ENCODE results near the gene SLC34A3. TPM values are rescaled to one million over a fixed set of nuclear protein-coding genes. Genes with fewer than 3 reads are reported as not detected.

Gene SLC34A3
- total RNA-seq, 1 donor: not detected

- Histone ChIP-seq H3K4me2 (ENCODE audit: insufficient read depth, low read length) (peak overlapping the region; percentile 18), H3K4me3 (ENCODE audit: insufficient read depth, low read length) (peak overlapping the region; percentile 40)
- DNase-seq (ENCODE audit: insufficient read length, low spot score, missing footprints): peak; percentile 93
Observed at GRCh38 chr9:137280474-137281344, 50.0 kb downstream of the SLC34A3 start.

DNA sequence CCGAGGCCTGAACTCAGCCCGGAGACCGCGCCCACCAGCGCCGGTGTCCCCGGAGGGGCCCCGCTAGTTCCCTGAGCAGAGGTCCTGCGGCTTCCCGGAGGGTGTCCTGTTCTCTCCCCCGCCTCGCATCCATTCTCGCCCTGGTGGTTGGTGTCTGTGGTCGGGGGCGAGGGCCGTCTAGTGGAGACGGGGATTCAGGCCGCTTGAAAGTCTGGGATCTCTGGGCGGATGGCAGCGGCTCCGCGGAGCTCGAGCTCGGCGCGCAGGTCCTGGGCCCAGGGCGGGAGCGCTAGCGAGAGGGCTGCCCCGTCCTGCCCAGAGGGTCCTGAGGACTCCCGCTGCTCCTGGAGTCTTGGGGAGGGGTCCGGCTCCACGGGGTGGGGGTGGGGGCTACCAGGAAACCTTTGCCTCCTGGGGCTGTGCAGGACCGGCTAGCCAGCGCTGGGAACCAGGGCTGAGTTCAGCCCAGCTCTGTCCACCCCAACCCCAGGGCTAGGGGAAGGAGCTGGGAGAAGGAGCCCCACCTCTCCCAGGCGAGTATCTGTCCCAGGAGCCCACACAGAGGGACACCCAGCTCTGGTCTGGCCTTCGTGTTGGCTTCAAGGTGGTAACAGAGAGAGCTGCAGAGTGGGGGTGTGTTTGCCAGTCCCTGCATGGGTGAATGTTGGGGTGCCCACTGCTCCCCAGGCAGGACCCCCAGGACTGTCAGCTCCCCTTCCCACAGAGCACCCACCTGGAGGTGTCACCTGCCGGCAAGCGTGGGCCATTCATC lies 50.8 kb downstream of the SLC34A3 start:
- TF ChIP-seq, protein P1, sequence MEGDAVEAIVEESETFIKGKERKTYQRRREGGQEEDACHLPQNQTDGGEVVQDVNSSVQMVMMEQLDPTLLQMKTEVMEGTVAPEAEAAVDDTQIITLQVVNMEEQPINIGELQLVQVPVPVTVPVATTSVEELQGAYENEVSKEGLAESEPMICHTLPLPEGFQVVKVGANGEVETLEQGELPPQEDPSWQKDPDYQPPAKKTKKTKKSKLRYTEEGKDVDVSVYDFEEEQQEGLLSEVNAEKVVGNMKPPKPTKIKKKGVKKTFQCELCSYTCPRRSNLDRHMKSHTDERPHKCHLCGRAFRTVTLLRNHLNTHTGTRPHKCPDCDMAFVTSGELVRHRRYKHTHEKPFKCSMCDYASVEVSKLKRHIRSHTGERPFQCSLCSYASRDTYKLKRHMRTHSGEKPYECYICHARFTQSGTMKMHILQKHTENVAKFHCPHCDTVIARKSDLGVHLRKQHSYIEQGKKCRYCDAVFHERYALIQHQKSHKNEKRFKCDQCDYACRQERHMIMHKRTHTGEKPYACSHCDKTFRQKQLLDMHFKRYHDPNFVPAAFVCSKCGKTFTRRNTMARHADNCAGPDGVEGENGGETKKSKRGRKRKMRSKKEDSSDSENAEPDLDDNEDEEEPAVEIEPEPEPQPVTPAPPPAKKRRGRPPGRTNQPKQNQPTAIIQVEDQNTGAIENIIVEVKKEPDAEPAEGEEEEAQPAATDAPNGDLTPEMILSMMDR (IDR thresholded peaks at IDR 0.05; ENCODE audit: extremely low read depth, low read depth, low read length): no peak
- Histone ChIP-seq H4K20me1 (ENCODE audit: insufficient read depth, low read length) (no peaks in the 10 kb centered on the region), H2AFZ (ENCODE audit: low read length) (no peak overlapping the region), H3K36me3 (ENCODE audit: insufficient read depth, low read length) (peaks cover 4% of the 10 kb centered on the region), H3K27me3 (ENCODE audit: insufficient read depth, low read length) (no peaks in the 10 kb centered on the region), H3K4me3 (ENCODE audit: insufficient read depth, low read length) (no peak overlapping the region), H3K27ac (ENCODE audit: low read depth, low read length) (no peak overlapping the region), H3K79me2 (ENCODE audit: insufficient read depth, low read length) (peaks cover 16% of the 10 kb centered on the region), H3K9me3 (ENCODE audit: low read depth, low read length) (no peaks in the 10 kb centered on the region), H3K4me2 (ENCODE audit: insufficient read depth, low read length) (peak overlapping the region; percentile 18), H3K4me1 (ENCODE audit: insufficient read depth, low read length) (peaks cover 13% of the 10 kb centered on the region)
- peak; percentile 70 for DNase-seq (ENCODE audit: insufficient read length, low spot score, missing footprints)

More at GRCh38 chr9:137280474-137281344, 50.0 kb downstream of the SLC34A3 start:
- TF ChIP-seq, protein P1 (IDR thresholded peaks at IDR 0.05; ENCODE audit: extremely low read depth, low read depth, low read length): no peak
- H3K27ac ChIP-seq (ENCODE audit: low read depth, low read length): no peak overlapping the region
- no peaks in the 10 kb centered on the region for H3K27me3 ChIP-seq (ENCODE audit: insufficient read depth, low read length)
- peaks cover 16% of the 10 kb centered on the region for H3K79me2 ChIP-seq (ENCODE audit: insufficient read depth, low read length)
- H3K4me1 ChIP-seq (ENCODE audit: insufficient read depth, low read length): peaks cover 16% of the 10 kb centered on the region
- H2AFZ ChIP-seq (ENCODE audit: low read length): no peak overlapping the region
- no peaks in the 10 kb centered on the region for H3K9me3 ChIP-seq (ENCODE audit: low read depth, low read length)
- H3K36me3 ChIP-seq (ENCODE audit: insufficient read depth, low read length): peaks cover 4% of the 10 kb centered on the region
- no peaks in the 10 kb centered on the region for H4K20me1 ChIP-seq (ENCODE audit: insufficient read depth, low read length)

Other genes with a start within 250 kb of the SLC34A3 start
- gene LCNL1, start 247.9 kb upstream of the SLC34A3 start, total RNA-seq: 4.4 and 5.4 TPM in 2 replicates
- gene PAXX, start 238.5 kb upstream of the SLC34A3 start, total RNA-seq: 13.3 and 16.6 TPM in 2 replicates
- 1.5 and 2.5 TPM in 2 replicates for gene CLIC3, start 234.3 kb upstream of the SLC34A3 start, total RNA-seq
- gene ABCA2, start 202.7 kb upstream of the SLC34A3 start, total RNA-seq: 19.4 and 20.3 TPM in 2 replicates
- gene FUT7, start 198.8 kb upstream of the SLC34A3 start, total RNA-seq: not detected in 2 replicates
- 10.0 and 10.1 TPM in 2 replicates for gene NPDC1, start 184.7 kb upstream of the SLC34A3 start, total RNA-seq
- gene ENTPD2, start 176.8 kb upstream of the SLC34A3 start, total RNA-seq: not detected in 2 replicates
- 0.88 and 1.1 TPM in 2 replicates for gene SAPCD2, start 160.3 kb upstream of the SLC34A3 start, total RNA-seq
- gene UAP1L1, start 153.4 kb upstream of the SLC34A3 start, total RNA-seq: 35.9 and 36.9 TPM in 2 replicates
- gene MAN1B1, start 143.9 kb upstream of the SLC34A3 start, total RNA-seq: 94.1 and 103 TPM in 2 replicates
- gene DPP7, start 116.2 kb upstream of the SLC34A3 start, total RNA-seq: 66.6 and 74.6 TPM in 2 replicates
- not detected in 2 replicates for gene GRIN1, start 91.7 kb upstream of the SLC34A3 start, total RNA-seq
- gene LRRC26, start 60.9 kb upstream of the SLC34A3 start, total RNA-seq: not detected in 2 replicates
- gene TMEM210, start 58.8 kb upstream of the SLC34A3 start, total RNA-seq: not detected in 2 replicates
- 26.2 and 32.9 TPM in 2 replicates for gene ANAPC2, start 42.3 kb upstream of the SLC34A3 start, total RNA-seq
- gene SSNA1, start 42.2 kb upstream of the SLC34A3 start, total RNA-seq: 52.5 and 59.7 TPM in 2 replicates
- 9.7 and 10.5 TPM in 2 replicates for gene TPRN, start 30.2 kb upstream of the SLC34A3 start, total RNA-seq
- gene TMEM203, start 25.3 kb upstream of the SLC34A3 start, total RNA-seq: 35.4 and 36.9 TPM in 2 replicates
- gene NDOR1, start 25.2 kb upstream of the SLC34A3 start, total RNA-seq: 5.0 and 6.2 TPM in 2 replicates
- 0.29 TPM in 1 of 2 replicates, not detected in the other for gene RNF208, start 8.7 kb upstream of the SLC34A3 start, total RNA-seq
- gene CYSRT1, start 5.7 kb upstream of the SLC34A3 start, total RNA-seq: 1.1 and 1.5 TPM in 2 replicates
- under 0.01 TPM in 1 of 2 replicates, not detected in the other for gene RNF224, start 3.4 kb upstream of the SLC34A3 start, total RNA-seq
- 67.7 and 74.0 TPM in 2 replicates for gene TUBB4B, start 10.4 kb downstream of the SLC34A3 start, total RNA-seq
- 0.36 TPM in 1 of 2 replicates, not detected in the other for gene STPG3, start 20.4 kb downstream of the SLC34A3 start, total RNA-seq
- gene NELFB, start 24.4 kb downstream of the SLC34A3 start, total RNA-seq: 46.0 and 47.4 TPM in 2 replicates
- gene TOR4A, start 46.8 kb downstream of the SLC34A3 start, total RNA-seq: 0.29 and 2.5 TPM in 2 replicates
- under 0.01 TPM in 2 replicates for gene NRARP, start 71.4 kb downstream of the SLC34A3 start, total RNA-seq
- 7.6 and 10.0 TPM in 2 replicates for gene EXD3, start 192.3 kb downstream of the SLC34A3 start, total RNA-seq
- gene NOXA1, start 192.5 kb downstream of the SLC34A3 start, total RNA-seq: 0.36 and 0.88 TPM in 2 replicates
- gene ENTPD8, start 210.5 kb downstream of the SLC34A3 start, total RNA-seq: not detected in 2 replicates
- 19.2 and 22.4 TPM in 2 replicates for gene NSMF, start 228.4 kb downstream of the SLC34A3 start, total RNA-seq